NCI-H2196 treated with DMSO at 0.1 percent for 48 hours (cell line): ENCODE results near the gene PREB.

Experiments
- DNase-seq: peaks from one replicate; lab custom pipeline; 2025; ENCODE audit not compliant: unreplicated experiment; lab: John Stamatoyannopoulos, UW

Gene PREB

GRCh38 chr2:27152796-27153464, 18.5 kb upstream of the PREB start:
- peak; percentile 51 for DNase-seq

- peak; percentile 11 for DNase-seq
Observed at GRCh38 chr2:27152102-27152795, 17.8 kb upstream of the PREB start.

GRCh38 chr2:27150639-27151230, 16.3 kb upstream of the PREB start:
- DNase-seq = no peak

- DNase-seq = no peak
Observed at GRCh38 chr2:27149570-27150405, 15.4 kb upstream of the PREB start.

- DNase-seq = no peak
Observed at GRCh38 chr2:27148801-27149439, 14.5 kb upstream of the PREB start, which contains the start of gene TCF23. TSS of gene TCF23 (plus strand) at chr2:27149004. CDS start at chr2:27149134, 130 bp downstream.

- DNase-seq = no peak
Observed at GRCh38 chr2:27147935-27148334, 13.5 kb upstream of the PREB start.

GRCh38 chr2:27145682-27146081, 11.2 kb upstream of the PREB start:
- DNase-seq = no peak

GRCh38 chr2:27143285-27143684, 8.8 kb upstream of the PREB start:
- no peak for DNase-seq

GRCh38 chr2:27139310-27139709, 4.9 kb upstream of the PREB start, which contains the start of gene PRR30:
TSS of gene PRR30 (minus strand) at chr2:27139410. CDS start at chr2:27138329, 1,081 bp downstream.
- no peak for DNase-seq

- DNase-seq = no peak
Observed at GRCh38 chr2:27138111-27138510, 3.7 kb upstream of the PREB start.

- no peak for DNase-seq
Observed at GRCh38 chr2:27137322-27137935, 3.0 kb upstream of the PREB start.

GRCh38 chr2:27136751-27137150, 2.3 kb upstream of the PREB start:
- DNase-seq = no peak

- DNase-seq = no peak
Observed at GRCh38 chr2:27135478-27135955, 1.1 kb upstream of the PREB start.

- DNase-seq = no peak
Observed at GRCh38 chr2:27134781-27135477, 493 bp upstream of the PREB start.

- no peak for DNase-seq
Observed at GRCh38 chr2:27133195-27133875, 1.1 kb downstream of the PREB start.

- DNase-seq = no peak
Observed at GRCh38 chr2:27131429-27131828, 3.0 kb downstream of the PREB start.

- DNase-seq = no peak
Observed at GRCh38 chr2:27130396-27130795, 4.0 kb downstream of the PREB start.

GRCh38 chr2:27128668-27129571, 5.5 kb downstream of the PREB start:
- no peak for DNase-seq
